Osteoblast (primary cell): ENCODE results near the gene AGO3. TPM values are rescaled to one million over a fixed set of nuclear protein-coding genes. Genes with fewer than 3 reads are reported as not detected.

Experiments used
- DNase-seq: peaks from one replicate; pipeline ENCODE4 v3.0.0; 2011; ENCODE audit warnings: low spot score, mixed read lengths; ENCODE audit not compliant: insufficient read length; ENCODE audit errors: missing footprints
- H2AFZ ChIP-seq: 2 replicates; pipeline ENCODE4 v1.6.0; 2011; ENCODE audit warnings: mild to moderate bottlenecking, low read length
- H3K27ac ChIP-seq: 2 replicates; pipeline ENCODE4 v1.5.1; 2011; ENCODE audit warnings: mild to moderate bottlenecking, low read depth, low read length, moderate library complexity
- H3K27me3 ChIP-seq: 2 replicates; pipeline ENCODE4 v1.6.0; 2012; ENCODE audit warnings: mild to moderate bottlenecking, control low read depth, inconsistent platforms, low read length, moderate library complexity; ENCODE audit not compliant: insufficient read depth
- H3K36me3 ChIP-seq: 2 replicates; pipeline ENCODE4 v1.5.1; 2011; ENCODE audit warnings: mild to moderate bottlenecking, low read length, control low read depth, moderate library complexity; ENCODE audit not compliant: insufficient read depth
- H3K4me1 ChIP-seq: 2 replicates; pipeline ENCODE4 v1.5.1; 2011; ENCODE audit warnings: mild to moderate bottlenecking, low read length, control low read depth, moderate library complexity; ENCODE audit not compliant: insufficient read depth
- H3K4me2 ChIP-seq: 2 replicates; pipeline ENCODE4 v1.6.0; 2011; ENCODE audit warnings: mild to moderate bottlenecking, low read length; ENCODE audit not compliant: insufficient read depth
- H3K4me3 ChIP-seq: fragments of 200-600 bp; sonication (generic); 3 replicates; pipeline ENCODE4 v1.5.1; 2012; ENCODE audit warnings: mild to moderate bottlenecking, low read length, inconsistent platforms; ENCODE audit not compliant: insufficient read depth
- H3K79me2 ChIP-seq: 2 replicates; pipeline ENCODE4 v1.6.0; 2012; ENCODE audit warnings: mild to moderate bottlenecking, low read length, control low read depth, inconsistent platforms; ENCODE audit not compliant: insufficient read depth
- H3K9me3 ChIP-seq: 2 replicates; pipeline ENCODE4 v1.5.1; 2011; ENCODE audit warnings: low read depth, low read length, control low read depth
- H4K20me1 ChIP-seq: 2 replicates; pipeline ENCODE4 v1.6.0; 2012; ENCODE audit warnings: mild to moderate bottlenecking, low read length, control low read depth; ENCODE audit not compliant: insufficient read depth
- total RNA-seq: library from RNA; depleted of rRNA; stranded (reverse); fragments of >200 nt; gene quantifications from 2 replicates; pipeline ENCODE4 v1.2.3, GENCODE V29; 2012
- TF ChIP-seq, protein P1 (sequence below): IDR thresholded peaks from 2 replicates; pipeline ENCODE4 v1.5.1; 2011; ENCODE audit warnings: mild to moderate bottlenecking, low read depth, low read length, moderate library complexity; ENCODE audit errors: extremely low read depth

The AGO3 gene
- total RNA-seq, 1 donor, result 14.8 TPM

DNA sequence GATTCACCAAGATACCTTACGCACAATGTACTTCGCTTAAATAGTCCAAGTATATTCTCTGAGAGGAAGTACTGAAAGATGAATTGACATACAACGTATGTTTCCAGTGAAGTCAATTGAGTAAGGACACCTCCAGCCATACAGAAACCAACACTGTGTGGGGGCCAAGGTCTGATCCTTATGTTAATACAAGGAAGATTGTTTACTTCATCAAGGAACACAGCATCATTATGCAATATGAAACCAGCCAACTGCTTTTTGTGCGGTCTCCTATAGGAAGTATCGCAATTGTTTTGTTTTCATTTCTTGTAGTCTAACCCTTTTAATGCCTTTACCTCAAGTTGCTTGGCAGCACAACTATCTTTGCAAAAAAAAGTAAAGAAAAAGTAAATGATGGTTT lies 124.8 kb downstream of the AGO3 start:
- Histone ChIP-seq H3K4me2 (no peak overlapping the region), H3K4me3 (no peak overlapping the region), H3K27me3 (no peaks in the 10 kb centered on the region), H2AFZ (no peak overlapping the region), H3K9me3 (no peaks in the 10 kb centered on the region), H3K36me3 (peaks cover 12% of the 10 kb centered on the region), H4K20me1 (no peaks in the 10 kb centered on the region), H3K4me1 (no peaks in the 10 kb centered on the region), H3K27ac (no peak overlapping the region), H3K79me2 (no peaks in the 10 kb centered on the region)
- TF ChIP-seq, protein P1, sequence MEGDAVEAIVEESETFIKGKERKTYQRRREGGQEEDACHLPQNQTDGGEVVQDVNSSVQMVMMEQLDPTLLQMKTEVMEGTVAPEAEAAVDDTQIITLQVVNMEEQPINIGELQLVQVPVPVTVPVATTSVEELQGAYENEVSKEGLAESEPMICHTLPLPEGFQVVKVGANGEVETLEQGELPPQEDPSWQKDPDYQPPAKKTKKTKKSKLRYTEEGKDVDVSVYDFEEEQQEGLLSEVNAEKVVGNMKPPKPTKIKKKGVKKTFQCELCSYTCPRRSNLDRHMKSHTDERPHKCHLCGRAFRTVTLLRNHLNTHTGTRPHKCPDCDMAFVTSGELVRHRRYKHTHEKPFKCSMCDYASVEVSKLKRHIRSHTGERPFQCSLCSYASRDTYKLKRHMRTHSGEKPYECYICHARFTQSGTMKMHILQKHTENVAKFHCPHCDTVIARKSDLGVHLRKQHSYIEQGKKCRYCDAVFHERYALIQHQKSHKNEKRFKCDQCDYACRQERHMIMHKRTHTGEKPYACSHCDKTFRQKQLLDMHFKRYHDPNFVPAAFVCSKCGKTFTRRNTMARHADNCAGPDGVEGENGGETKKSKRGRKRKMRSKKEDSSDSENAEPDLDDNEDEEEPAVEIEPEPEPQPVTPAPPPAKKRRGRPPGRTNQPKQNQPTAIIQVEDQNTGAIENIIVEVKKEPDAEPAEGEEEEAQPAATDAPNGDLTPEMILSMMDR, result no peak
- no peak for DNase-seq

DNA sequence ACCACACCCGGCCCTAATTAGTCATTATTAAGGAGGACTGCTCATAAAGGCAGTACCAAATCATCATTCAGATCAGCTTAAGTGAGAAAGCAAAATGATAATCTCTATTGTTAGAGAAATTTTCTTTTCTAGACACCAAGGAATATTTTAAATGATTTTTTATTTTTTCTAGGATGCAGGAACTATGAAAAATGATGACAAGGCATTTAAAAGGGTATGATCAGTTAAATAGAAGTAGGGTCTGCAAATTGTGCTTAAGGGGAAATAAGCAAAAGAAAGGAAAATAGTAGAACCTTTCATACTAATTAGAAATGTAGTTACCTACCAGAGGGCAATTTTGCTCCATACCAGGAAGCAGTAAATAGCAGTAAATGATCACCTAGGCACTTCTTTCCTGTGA lies 131.4 kb downstream of the AGO3 start:
- Histone ChIP-seq H3K4me1 (no peaks in the 10 kb centered on the region), H3K9me3 (no peaks in the 10 kb centered on the region), H3K4me2 (no peak overlapping the region), H3K27ac (no peak overlapping the region), H3K79me2 (no peaks in the 10 kb centered on the region), H4K20me1 (no peaks in the 10 kb centered on the region), H3K36me3 (no peaks in the 10 kb centered on the region), H3K27me3 (no peaks in the 10 kb centered on the region), H2AFZ (no peak overlapping the region), H3K4me3 (no peak overlapping the region)
- DNase-seq, result no peak
- TF ChIP-seq, protein P1, result no peak

DNA sequence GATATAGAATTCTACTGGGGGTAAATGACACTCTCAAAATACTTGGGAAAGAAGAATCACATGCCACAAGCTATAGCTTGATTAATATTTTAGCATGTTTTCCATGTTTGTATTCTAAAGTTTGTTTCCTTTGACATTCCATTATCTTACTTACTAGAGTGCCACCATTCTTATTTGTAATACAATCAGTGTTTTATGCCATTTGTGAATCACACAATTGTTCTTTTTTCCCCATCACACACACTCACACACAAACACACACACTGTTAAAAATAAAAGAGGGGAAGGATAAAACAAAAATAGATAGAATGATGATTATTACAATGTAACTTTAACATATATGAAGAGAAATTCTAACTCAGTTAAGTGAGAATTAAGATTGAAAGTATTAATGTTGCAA lies 137.0 kb downstream of the AGO3 start:
- Histone ChIP-seq H2AFZ (no peak overlapping the region), H3K27ac (no peak overlapping the region), H3K9me3 (no peaks in the 10 kb centered on the region), H3K79me2 (no peaks in the 10 kb centered on the region), H3K36me3 (no peaks in the 10 kb centered on the region), H3K27me3 (no peaks in the 10 kb centered on the region), H3K4me1 (no peaks in the 10 kb centered on the region), H3K4me3 (no peak overlapping the region), H4K20me1 (no peaks in the 10 kb centered on the region), H3K4me2 (no peak overlapping the region)
- TF ChIP-seq, protein P1, result no peak
- DNase-seq, result peak; percentile 11

DNA sequence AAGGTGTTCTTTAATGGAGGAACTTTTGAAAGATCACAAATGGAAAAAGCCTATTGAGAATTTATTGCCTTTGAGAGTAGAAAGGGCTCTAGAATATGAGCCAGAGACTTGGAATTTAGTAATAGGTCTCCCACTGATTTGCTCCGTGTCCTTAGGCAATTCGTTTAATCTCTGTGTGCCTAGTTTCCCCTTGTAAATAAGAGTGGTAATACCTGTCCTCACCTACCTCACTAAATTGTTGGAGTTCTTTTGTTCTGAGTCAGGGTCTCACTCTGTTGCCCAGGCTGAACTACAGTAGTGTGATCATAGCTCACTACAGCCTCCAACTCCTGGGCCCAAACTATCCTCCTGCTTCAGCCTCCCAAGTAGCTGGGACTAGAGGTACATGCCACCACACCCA lies 138.0 kb downstream of the AGO3 start:
- Histone ChIP-seq H2AFZ (no peak overlapping the region), H3K79me2 (no peaks in the 10 kb centered on the region), H3K4me3 (no peak overlapping the region), H4K20me1 (no peaks in the 10 kb centered on the region), H3K27me3 (no peaks in the 10 kb centered on the region), H3K4me2 (no peak overlapping the region), H3K36me3 (no peaks in the 10 kb centered on the region), H3K9me3 (no peaks in the 10 kb centered on the region), H3K27ac (no peak overlapping the region), H3K4me1 (no peaks in the 10 kb centered on the region)
- DNase-seq, result no peak
- TF ChIP-seq, protein P1, result no peak
